Urinary bladder (tissue), 4 donors: ENCODE data around the gene ZCCHC10. TPM values are rescaled to one million over a fixed set of nuclear protein-coding genes. Genes with fewer than 3 reads are reported as not detected.
"Not testable (repeated sequence)": the region's sequence is repeated elsewhere in the genome, so short reads cannot be mapped to it uniquely, and the experiment has no call there.

Source experiments
- DNase-seq: peaks from one replicate; pipeline ENCODE4 v3.0.0-alpha.2; 2015; ENCODE audit errors: extremely low spot score
- H3K27ac ChIP-seq: one replicate; pipeline ENCODE4 v1.5.1; 2013; ENCODE audit warnings: low read depth, mild to moderate bottlenecking, moderate library complexity
- H3K36me3 ChIP-seq: one replicate; pipeline ENCODE4 v1.6.1; 2013; ENCODE audit warnings: mild to moderate bottlenecking, moderate library complexity; ENCODE audit not compliant: insufficient read depth
- H3K4me1 ChIP-seq: one replicate; pipeline ENCODE4 v1.6.1; 2013; ENCODE audit warnings: mild to moderate bottlenecking, moderate library complexity; ENCODE audit not compliant: insufficient read depth
- H3K4me3 ChIP-seq: one replicate; pipeline ENCODE4 v1.5.1; 2013; ENCODE audit warnings: low read depth, low read length
- WGBS: extraction: QIAGEN DNeasy Blood & Tissue Kit; methylation state at CpG from one replicate; pipeline ENCODE4 v1.1.7; 2013; 5-methylcytosine and 5-hydroxymethylcytosine counted together
- polyA plus RNA-seq: library from polyadenylated mRNA; stranded (reverse); fragments of 200-250 nt; gene quantifications from one replicate; pipeline ENCODE4 v1.2.3, GENCODE V29; 2013
- total RNA-seq: library from RNA; depleted of rRNA; stranded (reverse); fragments of >200 nt; gene quantifications from one replicate; pipeline ENCODE4 v1.2.3, GENCODE V29; 2014
- donor health status: healthy with polysubstance abuse.
- donor health status: healthy.

Gene ZCCHC10
- total and polyA plus RNA-seq, 2 donors: 19.8 to 24.1 TPM

DNA sequence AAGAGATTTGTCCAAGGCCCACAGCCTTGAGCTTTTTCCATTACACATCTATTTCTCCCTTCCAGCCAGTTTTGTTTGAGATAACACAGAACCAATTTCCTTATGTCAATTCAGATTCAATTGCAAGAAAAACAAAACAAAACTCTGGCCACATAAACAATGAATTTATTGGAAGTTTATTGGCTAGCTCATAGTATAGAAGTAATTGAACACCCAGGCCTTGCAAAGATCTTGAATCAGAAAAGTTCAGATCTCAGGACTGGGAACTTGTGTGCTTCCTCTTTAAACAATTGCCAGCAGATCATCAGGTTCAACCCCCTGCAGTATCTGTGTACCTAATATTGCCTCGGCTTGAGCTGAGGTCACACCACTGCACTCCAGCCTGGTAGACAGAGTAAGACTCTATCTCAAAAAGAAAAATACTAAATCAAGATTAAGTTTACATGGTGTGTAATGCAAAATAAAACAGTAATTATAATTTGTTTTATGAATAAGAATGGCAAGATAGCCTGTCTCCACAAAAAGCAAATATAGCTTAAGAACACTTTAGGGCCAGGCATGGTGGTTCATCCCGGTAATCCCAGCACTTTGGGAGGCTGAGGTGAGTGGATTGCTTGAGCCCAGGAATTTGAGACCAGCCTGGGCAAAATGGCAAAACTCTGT lies 4.1 kb upstream of the ZCCHC10 start:
- no peak for DNase-seq
- Histone ChIP-seq H3K27ac (no peak overlapping the region), H3K4me3 (no peak overlapping the region), H3K4me1 (no peaks in the 10 kb centered on the region), H3K36me3 (no peaks in the 10 kb centered on the region)
- WGBS: 61% methylated on average over 2 of the region's 2 CpGs

DNA sequence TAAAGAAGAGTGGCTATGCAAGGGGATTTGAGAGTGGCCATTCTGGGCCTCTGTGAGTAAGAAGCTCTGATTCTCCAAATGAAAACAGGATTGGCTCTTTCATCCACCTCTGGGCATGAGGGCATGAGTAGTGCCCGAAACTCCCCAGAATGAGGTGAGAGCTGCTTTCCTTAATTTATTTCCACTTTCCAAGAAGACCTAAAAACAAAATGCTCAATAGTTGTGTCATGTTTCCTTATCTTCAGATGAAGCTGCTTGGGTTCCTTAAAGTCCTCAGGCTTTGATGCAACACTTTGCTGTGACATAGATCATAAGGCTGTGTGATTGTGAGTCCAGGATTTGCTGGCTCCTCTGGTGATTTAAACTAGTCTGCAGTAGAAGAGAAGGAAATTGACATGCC lies 3.1 kb upstream of the ZCCHC10 start:
- no peak for DNase-seq
- H3K4me3 ChIP-seq: no peak overlapping the region
- H3K4me1 ChIP-seq: no peaks in the 10 kb centered on the region
- 98% methylated on average over 1 of the region's 1 CpG for WGBS
- no peak overlapping the region for H3K27ac ChIP-seq
- H3K36me3 ChIP-seq: no peaks in the 10 kb centered on the region

DNA sequence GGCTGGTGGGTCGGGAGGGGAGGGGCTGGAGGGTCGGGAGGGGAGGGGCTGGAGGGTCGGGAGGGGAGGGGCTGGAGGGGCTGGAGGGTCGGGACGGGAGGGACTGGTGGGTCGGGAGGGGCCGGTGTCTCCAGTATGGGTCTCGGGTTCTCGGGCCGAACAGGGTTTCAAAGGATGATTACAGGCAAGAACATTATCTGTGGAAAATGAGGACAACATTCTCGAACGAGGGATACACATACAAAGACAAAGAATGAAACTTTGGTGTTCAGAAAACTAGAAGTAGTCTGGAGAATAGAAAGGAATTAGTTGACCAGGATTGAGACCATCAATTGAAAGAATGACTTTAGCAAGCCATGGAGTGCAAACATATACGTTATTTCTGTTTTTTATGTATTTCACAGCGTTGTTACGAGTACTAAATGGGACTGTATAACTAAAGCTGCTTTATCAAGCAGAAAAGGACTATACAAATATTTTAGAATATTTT lies 360 bp upstream of the ZCCHC10 start:
- Histone ChIP-seq H3K36me3 (no peaks in the 10 kb centered on the region), H3K4me3 (peak overlapping the region; percentile 84), H3K27ac (peak overlapping the region; percentile 62), H3K4me1 (no peaks in the 10 kb centered on the region)
- DNase-seq: no peak
- WGBS: 5% methylated on average over 15 of the region's 15 CpGs

GRCh38 chr5:133019471-133019870 lies 6.9 kb downstream of the ZCCHC10 start:
- not testable (repeated sequence) for H3K4me1 ChIP-seq, H3K27ac ChIP-seq, H3K4me3 ChIP-seq, H3K36me3 ChIP-seq, DNase-seq
- 90% methylated on average over 7 of the region's 7 CpGs for WGBS

DNA sequence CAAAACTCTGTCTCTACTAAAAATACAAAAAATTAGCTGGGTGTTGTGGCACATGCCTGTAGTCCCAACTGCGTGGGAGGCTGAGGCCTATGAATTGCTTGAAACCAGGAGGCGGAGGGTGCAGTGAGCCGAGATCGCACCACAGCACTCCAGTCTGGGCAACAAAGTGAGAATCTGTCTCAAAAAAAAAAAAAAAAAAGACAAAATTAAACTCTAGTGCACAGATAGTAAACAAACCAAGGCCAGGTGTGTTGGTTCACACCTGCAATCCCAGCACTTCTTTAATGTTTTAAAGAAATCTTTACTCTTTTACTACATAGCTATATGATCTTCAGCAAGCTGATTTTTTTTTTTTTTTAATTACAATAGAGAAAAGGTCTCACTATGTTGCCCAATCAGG lies 8.4 kb downstream of the ZCCHC10 start:
- Histone ChIP-seq H3K27ac (no peak overlapping the region), H3K36me3 (no peaks in the 10 kb centered on the region), H3K4me1 (no peaks in the 10 kb centered on the region), H3K4me3 (no peak overlapping the region)
- DNase-seq: no peak
- 85% methylated on average over 4 of the region's 4 CpGs for WGBS

GRCh38 chr5:133015466-133015865 lies 10.9 kb downstream of the ZCCHC10 start:
- no peak for DNase-seq
- H3K4me1 ChIP-seq: no peaks in the 10 kb centered on the region
- H3K27ac ChIP-seq: no peak overlapping the region
- WGBS: 89% methylated on average over 1 of the region's 1 CpG
- H3K36me3 ChIP-seq: no peaks in the 10 kb centered on the region
- no peak overlapping the region for H3K4me3 ChIP-seq

GRCh38 chr5:133008455-133008854 lies 17.9 kb downstream of the ZCCHC10 start:
- 82% methylated on average over 6 of the region's 6 CpGs for WGBS
- not testable (repeated sequence) for H3K36me3 ChIP-seq, H3K27ac ChIP-seq, H3K4me3 ChIP-seq, DNase-seq, H3K4me1 ChIP-seq

DNA sequence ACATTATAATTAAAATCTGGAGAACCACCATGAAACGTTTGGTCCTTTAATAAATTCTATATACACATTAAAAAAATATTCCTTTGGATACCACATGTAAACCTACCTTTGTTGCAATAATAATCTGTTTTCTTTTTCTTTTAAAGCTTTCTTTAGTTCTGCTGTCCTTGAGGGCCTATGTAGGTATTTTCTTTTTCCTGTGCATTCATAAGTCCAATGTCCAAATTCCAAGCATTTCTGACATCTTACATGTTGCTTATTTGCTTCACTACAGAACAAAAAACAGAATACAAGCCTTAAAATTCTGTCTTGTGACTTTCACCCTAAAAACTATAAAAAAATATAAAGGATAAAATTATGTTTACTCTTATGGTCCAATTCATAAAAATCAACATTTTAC lies 19.7 kb downstream of the ZCCHC10 start:
- DNase-seq: no peak
- Histone ChIP-seq H3K27ac (no peak overlapping the region), H3K4me3 (no peak overlapping the region), H3K36me3 (no peaks in the 10 kb centered on the region), H3K4me1 (no peaks in the 10 kb centered on the region)
- WGBS: 75% methylated on average over 1 of the region's 1 CpG

DNA sequence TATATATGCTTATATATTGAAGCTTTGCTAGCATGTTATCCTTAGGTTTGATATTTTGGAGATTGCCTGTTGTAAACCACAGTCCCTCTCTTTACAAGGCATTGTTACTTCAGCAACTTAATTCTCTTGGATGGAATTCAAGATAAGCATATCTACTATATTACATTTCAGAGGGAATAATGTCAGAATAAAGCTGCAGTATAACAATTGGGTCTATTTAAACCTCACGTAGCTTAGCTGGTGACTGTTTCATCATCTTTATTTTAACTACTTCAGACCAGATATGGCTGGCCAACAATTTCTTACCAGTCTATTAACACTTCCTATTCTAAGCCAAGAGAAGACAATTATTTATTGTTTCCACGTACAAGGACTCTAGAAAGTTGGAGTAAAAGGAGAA lies 27.1 kb downstream of the ZCCHC10 start:
- DNase-seq: no peak
- 37% methylated on average over 2 of the region's 2 CpGs for WGBS
- no peak overlapping the region for H3K4me3 ChIP-seq
- H3K27ac ChIP-seq: no peak overlapping the region
- H3K36me3 ChIP-seq: no peaks in the 10 kb centered on the region
- H3K4me1 ChIP-seq: no peaks in the 10 kb centered on the region

GRCh38 chr5:132998556-132998955 lies 27.8 kb downstream of the ZCCHC10 start:
- no peak overlapping the region for H3K27ac ChIP-seq
- 91% methylated on average over 2 of the region's 2 CpGs for WGBS

DNA sequence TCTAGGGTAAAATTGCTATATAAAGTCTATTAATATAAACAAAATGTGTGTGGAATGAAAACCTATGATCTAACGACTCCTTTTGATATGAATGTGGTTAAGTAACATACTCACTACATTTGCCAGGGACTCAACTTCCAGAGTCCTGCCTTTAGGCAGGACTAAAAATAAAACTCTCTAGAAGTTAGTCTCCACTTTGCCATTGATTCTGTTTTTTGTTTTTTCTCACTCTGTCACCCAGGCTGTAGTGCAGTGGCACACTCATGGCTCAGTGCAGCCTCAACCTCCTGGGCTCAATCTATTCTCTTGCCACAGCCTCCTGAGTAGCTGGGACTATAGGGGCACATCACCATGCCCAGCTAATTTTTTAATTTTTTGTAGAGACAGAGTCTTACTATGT lies 30.0 kb downstream of the ZCCHC10 start:
- Histone ChIP-seq H3K4me3 (no peak overlapping the region), H3K36me3 (no peaks in the 10 kb centered on the region), H3K27ac (no peak overlapping the region), H3K4me1 (no peaks in the 10 kb centered on the region)
- 63% methylated on average over 1 of the region's 1 CpG for WGBS
- no peak for DNase-seq

More at GRCh38 chr5:132998556-132998955, 27.8 kb downstream of the ZCCHC10 start:
- Histone ChIP-seq H3K36me3 (no peaks in the 10 kb centered on the region), H3K4me1 (no peaks in the 10 kb centered on the region), H3K4me3 (no peak overlapping the region)
- DNase-seq: no peak

- H3K4me1 ChIP-seq: no peaks in the 10 kb centered on the region
- H3K36me3 ChIP-seq: no peaks in the 10 kb centered on the region
- H3K4me3 ChIP-seq: no peak overlapping the region
- H3K27ac ChIP-seq: no peak overlapping the region
- no peak for DNase-seq
- 74% methylated on average over 28 of the region's 28 CpGs for WGBS
Measured at GRCh38 chr5:132987531-132988408, 38.6 kb downstream of the ZCCHC10 start.

DNA sequence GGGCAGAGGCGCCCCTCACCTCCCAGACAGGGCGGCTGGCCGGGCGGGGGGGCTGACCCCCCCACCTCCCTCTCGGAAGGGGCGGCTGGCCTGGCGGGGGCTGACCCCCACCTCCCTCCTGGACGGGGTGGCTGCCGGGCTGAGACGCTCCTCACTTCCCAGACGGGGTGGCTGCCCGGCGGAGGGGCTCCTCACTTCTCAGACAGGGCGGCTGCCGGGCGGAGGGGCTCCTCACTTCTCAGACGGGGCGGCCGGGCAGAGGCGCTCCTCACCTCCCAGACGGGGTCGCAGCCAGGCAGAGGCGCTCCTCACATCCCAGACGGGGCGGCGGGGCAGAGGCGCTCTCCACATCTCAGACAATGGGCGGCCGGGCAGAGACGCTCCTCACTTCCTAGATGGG lies 43.4 kb downstream of the ZCCHC10 start:
- H3K27ac ChIP-seq, DNase-seq, H3K4me3 ChIP-seq, H3K36me3 ChIP-seq, H3K4me1 ChIP-seq: not testable (repeated sequence)
- 94% methylated on average over 30 of the region's 30 CpGs for WGBS

- 87% methylated on average over 3 of the region's 3 CpGs for WGBS
- Histone ChIP-seq H3K4me1 (no peaks in the 10 kb centered on the region), H3K36me3 (no peaks in the 10 kb centered on the region), H3K27ac (no peak overlapping the region), H3K4me3 (no peak overlapping the region)
- DNase-seq: no peak
Measured at GRCh38 chr5:132981288-132981687, 45.1 kb downstream of the ZCCHC10 start.
